WTC11 (cell line): ENCODE measurements around the gene HPS3. TPM values are rescaled to one million over a fixed set of nuclear protein-coding genes. Genes with fewer than 3 reads are reported as not detected.

Source experiments
- ATAC-seq: fragments of 200-7000 bp; cut with Tn5 transposase; 2 replicates; pipeline ENCODE4 v1.10.0; 2021; ENCODE audit warnings: mild to moderate bottlenecking, moderate library complexity
- CTCF ChIA-PET: fragments of 300-600 bp; sonication (Branson Sonifier 250); formaldehyde crosslinking; loops from one replicate; lab custom pipeline; 2021; ENCODE audit warnings: antibody characterized with exemption; lab: Charles Lee
- POLR2A ChIA-PET: fragments of 350-600 bp; sonication (Branson Sonifier 250); formaldehyde crosslinking; loops from one replicate; lab custom pipeline; 2021; ENCODE audit warnings: antibody characterized with exemption; lab: Charles Lee
- DNase-seq: peaks from one replicate; pipeline ENCODE4 v3.0.0; 2021; ENCODE audit warnings: low spot score
- H3K27ac Mint-ChIP-seq: 2 replicates; pipeline ENCODE4 v1.8.0; 2021; ENCODE audit warnings: mixed read lengths
- H3K27me3 Mint-ChIP-seq: 2 replicates; pipeline ENCODE4 v1.8.0; 2021; ENCODE audit warnings: low read depth, mild to moderate bottlenecking, moderate library complexity, mixed read lengths
- H3K36me3 Mint-ChIP-seq: 2 replicates; pipeline ENCODE4 v1.8.0; 2021; ENCODE audit warnings: mixed read lengths
- H3K4me1 Mint-ChIP-seq: 2 replicates; pipeline ENCODE4 v1.8.0; 2022; ENCODE audit warnings: mixed read lengths
- H3K4me3 Mint-ChIP-seq: 2 replicates; pipeline ENCODE4 v1.8.0; 2021; ENCODE audit warnings: mild to moderate bottlenecking, moderate library complexity, mixed read lengths
- H3K9me3 Mint-ChIP-seq: 2 replicates; pipeline ENCODE4 v1.8.0; 2021; ENCODE audit warnings: mixed read lengths
- CBFB ChIP-seq: sonication (generic); formaldehyde crosslinking; IDR thresholded peaks from 2 replicates; pipeline ENCODE4 v1.8.1; 2022; ENCODE audit warnings: mild to moderate bottlenecking, low read depth, missing genetic modification reagents
- ELF4 ChIP-seq: sonication (generic); formaldehyde crosslinking; IDR thresholded peaks from 2 replicates; pipeline ENCODE4 v1.8.1; 2022; ENCODE audit warnings: low read depth, mild to moderate bottlenecking, moderate library complexity, missing genetic modification reagents
- ESRRA ChIP-seq: sonication (generic); formaldehyde crosslinking; IDR thresholded peaks from 2 replicates; pipeline ENCODE4 v1.8.1; 2022; ENCODE audit warnings: mild to moderate bottlenecking, missing genetic modification reagents, borderline replicate concordance
- ETV6 ChIP-seq: sonication (generic); formaldehyde crosslinking; IDR thresholded peaks from 2 replicates; pipeline ENCODE4 v1.8.1; 2022; ENCODE audit warnings: mild to moderate bottlenecking, missing genetic modification reagents
- MXD4 ChIP-seq: fragments of 250-450 bp; sonication (Bioruptor Pico); IDR thresholded peaks from 2 replicates; pipeline ENCODE4 v1.8.0; 2021; ENCODE audit warnings: mild to moderate bottlenecking, moderate library complexity, borderline replicate concordance
- NFATC4 ChIP-seq: fragments of 250-450 bp; sonication (Bioruptor Pico); IDR thresholded peaks from 2 replicates; pipeline ENCODE4 v1.9.0; 2021; ENCODE audit warnings: mild to moderate bottlenecking
- RELA ChIP-seq: sonication (generic); formaldehyde crosslinking; IDR thresholded peaks from 2 replicates; pipeline ENCODE4 v1.8.1; 2022; ENCODE audit warnings: missing genetic modification reagents, mild to moderate bottlenecking, borderline replicate concordance
- RORB ChIP-seq: fragments of 250-450 bp; sonication (Bioruptor Pico); IDR thresholded peaks from 2 replicates; pipeline ENCODE4 v1.9.0; 2021; ENCODE audit warnings: mild to moderate bottlenecking
- SMAD3 ChIP-seq: sonication (generic); formaldehyde crosslinking; IDR thresholded peaks from 2 replicates; pipeline ENCODE4 v1.8.0; 2022; ENCODE audit warnings: missing genetic modification reagents, mild to moderate bottlenecking, borderline replicate concordance
- SOX15 ChIP-seq: fragments of 250-450 bp; sonication (Bioruptor Pico); IDR thresholded peaks from 2 replicates; pipeline ENCODE4 v1.9.0; 2021; ENCODE audit warnings: mild to moderate bottlenecking
- SP1 ChIP-seq: sonication (generic); formaldehyde crosslinking; conservative IDR thresholded peaks from 2 replicates; pipeline ENCODE4 v1.8.1; 2022; ENCODE audit warnings: missing genetic modification reagents
- TCF7 ChIP-seq: sonication (generic); formaldehyde crosslinking; IDR thresholded peaks from 2 replicates; pipeline ENCODE4 v1.8.0; 2022; ENCODE audit warnings: mild to moderate bottlenecking, low read depth, missing genetic modification reagents, moderate library complexity
- ZBTB21 ChIP-seq: sonication (generic); formaldehyde crosslinking; IDR thresholded peaks from 2 replicates; pipeline ENCODE4 v1.8.1; 2023; ENCODE audit warnings: mild to moderate bottlenecking, missing genetic modification reagents, borderline replicate concordance
- total RNA-seq: library from RNA; stranded (reverse); gene quantifications from 3 replicates; pipeline ENCODE4 v1.2.3, GENCODE V29; 2021
- TF ChIP-seq, protein P1 (sequence below): sonication (generic); formaldehyde crosslinking; IDR thresholded peaks from 2 replicates; pipeline ENCODE4 v1.8.1; 2023; ENCODE audit warnings: mild to moderate bottlenecking, missing genetic modification reagents
- TF ChIP-seq, protein P2 (sequence below): sonication (generic); formaldehyde crosslinking; conservative IDR thresholded peaks from 2 replicates; pipeline ENCODE4 v1.8.1; 2023; ENCODE audit warnings: mild to moderate bottlenecking, low read depth, missing genetic modification reagents, moderate library complexity
- TF ChIP-seq, protein P3 (sequence below): sonication (generic); formaldehyde crosslinking; IDR thresholded peaks from 2 replicates; pipeline ENCODE4 v1.8.1; 2022; ENCODE audit warnings: missing genetic modification reagents, borderline replicate concordance
- TF ChIP-seq, protein P4 (sequence below): sonication (generic); formaldehyde crosslinking; conservative IDR thresholded peaks from 2 replicates; pipeline ENCODE4 v1.8.1; 2022; ENCODE audit warnings: mild to moderate bottlenecking, missing genetic modification reagents
- TF ChIP-seq, protein P5 (sequence below): sonication (generic); formaldehyde crosslinking; IDR thresholded peaks from 2 replicates; pipeline ENCODE4 v1.8.0; 2023; ENCODE audit warnings: mild to moderate bottlenecking, missing genetic modification reagents
- TF ChIP-seq, protein P6 (sequence below): sonication (generic); formaldehyde crosslinking; IDR thresholded peaks from 2 replicates; pipeline ENCODE4 v1.8.1; 2022; ENCODE audit warnings: mild to moderate bottlenecking, moderate library complexity, missing genetic modification reagents
- TF ChIP-seq, protein P7 (sequence below): sonication (generic); formaldehyde crosslinking; IDR thresholded peaks from 2 replicates; pipeline ENCODE4 v1.8.1; 2022; ENCODE audit warnings: low read depth, mild to moderate bottlenecking, moderate library complexity, missing genetic modification reagents, borderline replicate concordance
- TF ChIP-seq, protein P8 (sequence below): sonication (generic); formaldehyde crosslinking; IDR thresholded peaks from 2 replicates; pipeline ENCODE4 v1.8.0; 2022; ENCODE audit warnings: mild to moderate bottlenecking, missing genetic modification reagents
- TF ChIP-seq, protein P9 (sequence below): sonication (generic); formaldehyde crosslinking; IDR thresholded peaks from 2 replicates; pipeline ENCODE4 v1.8.0; 2023; ENCODE audit warnings: missing genetic modification reagents

The HPS3 gene
- total RNA-seq, 1 experiment from 2014 or later, result 51.3 TPM

DNA sequence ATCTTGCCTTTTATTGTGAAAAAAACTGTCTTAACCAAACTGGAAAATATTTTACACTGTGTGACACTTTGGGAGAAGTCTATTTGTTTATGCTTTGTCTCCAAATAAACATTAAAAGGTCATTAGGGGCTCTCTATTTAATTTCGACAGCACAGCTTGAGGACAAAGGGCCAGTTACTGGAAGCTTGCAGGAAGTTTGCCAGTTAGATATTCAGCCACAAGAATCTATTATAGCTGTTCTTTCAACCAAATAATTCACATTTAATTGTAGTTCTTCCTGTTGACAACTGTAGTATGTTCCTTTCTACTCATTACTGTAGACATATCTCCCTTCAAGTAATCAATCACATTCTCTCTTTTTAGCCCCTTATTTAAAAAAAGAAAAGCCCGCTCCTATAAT lies 86.1 kb downstream of the HPS3 start (continued):
- no peak for TF ChIP-seq SOX15 (CRISPR knock-in tag)
- TF ChIP-seq, protein P1, sequence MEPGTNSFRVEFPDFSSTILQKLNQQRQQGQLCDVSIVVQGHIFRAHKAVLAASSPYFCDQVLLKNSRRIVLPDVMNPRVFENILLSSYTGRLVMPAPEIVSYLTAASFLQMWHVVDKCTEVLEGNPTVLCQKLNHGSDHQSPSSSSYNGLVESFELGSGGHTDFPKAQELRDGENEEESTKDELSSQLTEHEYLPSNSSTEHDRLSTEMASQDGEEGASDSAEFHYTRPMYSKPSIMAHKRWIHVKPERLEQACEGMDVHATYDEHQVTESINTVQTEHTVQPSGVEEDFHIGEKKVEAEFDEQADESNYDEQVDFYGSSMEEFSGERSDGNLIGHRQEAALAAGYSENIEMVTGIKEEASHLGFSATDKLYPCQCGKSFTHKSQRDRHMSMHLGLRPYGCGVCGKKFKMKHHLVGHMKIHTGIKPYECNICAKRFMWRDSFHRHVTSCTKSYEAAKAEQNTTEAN (CRISPR knock-in tag), result no peak
- TF ChIP-seq NFATC4 (CRISPR knock-in tag), result no peak
- no peak for TF ChIP-seq SMAD3
- no peak for TF ChIP-seq SP1 (CRISPR knock-in tag)
- no peak for TF ChIP-seq MXD4 (CRISPR knock-in tag)

DNA sequence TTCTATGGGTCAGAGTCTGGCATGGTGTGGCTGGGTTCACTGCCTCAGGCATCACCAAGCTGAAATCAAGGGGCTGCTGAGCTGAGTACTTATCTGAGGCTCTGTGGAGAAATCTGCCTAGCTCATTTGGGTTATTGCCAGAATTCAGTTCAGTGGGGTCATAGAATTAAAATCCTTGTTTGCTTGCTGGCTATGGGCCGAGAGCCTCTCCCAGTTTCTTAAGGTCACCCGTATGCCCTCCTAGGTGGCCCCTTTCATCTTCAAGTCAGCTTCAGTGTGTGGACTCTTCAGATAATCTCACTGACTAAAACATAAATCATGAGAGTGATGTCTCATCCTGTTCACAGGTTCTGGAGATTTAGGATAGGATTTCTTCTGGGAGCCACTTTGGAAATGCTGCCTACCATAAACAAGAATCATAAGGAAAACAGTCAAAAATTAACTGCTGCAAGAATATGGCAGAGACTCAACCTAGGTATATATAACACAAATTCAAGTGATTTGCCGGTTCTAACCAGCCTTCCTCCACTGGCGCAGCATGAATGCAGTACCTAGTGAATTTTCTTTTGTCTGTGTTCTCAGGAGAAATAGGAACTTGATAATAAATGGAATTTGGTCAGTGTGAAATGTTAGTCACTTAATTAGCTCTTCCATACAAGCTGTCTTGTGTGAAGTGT lies 86.9 kb downstream of the HPS3 start:
- Mint-ChIP-seq H3K27me3 (no peaks in the 10 kb centered on the region), H3K4me3 (no peak overlapping the region), H3K36me3 (peaks cover 7% of the 10 kb centered on the region), H3K4me1 (peaks cover 21% of the 10 kb centered on the region), H3K27ac (no peak overlapping the region), H3K9me3 (peaks cover 10% of the 10 kb centered on the region)
- ChIA-PET CTCF (interaction anchor here (1.2 kb wide), 1 partner anchor 87 kb away, joined by 3 read pairs; the partner anchor contains the start of gene HPS3), POLR2A (no interaction called here)
- ATAC-seq (0 out of 2 replicates have a peak, but pooled peaks have one; percentile 38), DNase-seq (no peak)
- TF ChIP-seq, protein P2, sequence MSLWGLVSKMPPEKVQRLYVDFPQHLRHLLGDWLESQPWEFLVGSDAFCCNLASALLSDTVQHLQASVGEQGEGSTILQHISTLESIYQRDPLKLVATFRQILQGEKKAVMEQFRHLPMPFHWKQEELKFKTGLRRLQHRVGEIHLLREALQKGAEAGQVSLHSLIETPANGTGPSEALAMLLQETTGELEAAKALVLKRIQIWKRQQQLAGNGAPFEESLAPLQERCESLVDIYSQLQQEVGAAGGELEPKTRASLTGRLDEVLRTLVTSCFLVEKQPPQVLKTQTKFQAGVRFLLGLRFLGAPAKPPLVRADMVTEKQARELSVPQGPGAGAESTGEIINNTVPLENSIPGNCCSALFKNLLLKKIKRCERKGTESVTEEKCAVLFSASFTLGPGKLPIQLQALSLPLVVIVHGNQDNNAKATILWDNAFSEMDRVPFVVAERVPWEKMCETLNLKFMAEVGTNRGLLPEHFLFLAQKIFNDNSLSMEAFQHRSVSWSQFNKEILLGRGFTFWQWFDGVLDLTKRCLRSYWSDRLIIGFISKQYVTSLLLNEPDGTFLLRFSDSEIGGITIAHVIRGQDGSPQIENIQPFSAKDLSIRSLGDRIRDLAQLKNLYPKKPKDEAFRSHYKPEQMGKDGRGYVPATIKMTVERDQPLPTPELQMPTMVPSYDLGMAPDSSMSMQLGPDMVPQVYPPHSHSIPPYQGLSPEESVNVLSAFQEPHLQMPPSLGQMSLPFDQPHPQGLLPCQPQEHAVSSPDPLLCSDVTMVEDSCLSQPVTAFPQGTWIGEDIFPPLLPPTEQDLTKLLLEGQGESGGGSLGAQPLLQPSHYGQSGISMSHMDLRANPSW (CRISPR knock-in tag), result no peak
- TF ChIP-seq, protein P3, sequence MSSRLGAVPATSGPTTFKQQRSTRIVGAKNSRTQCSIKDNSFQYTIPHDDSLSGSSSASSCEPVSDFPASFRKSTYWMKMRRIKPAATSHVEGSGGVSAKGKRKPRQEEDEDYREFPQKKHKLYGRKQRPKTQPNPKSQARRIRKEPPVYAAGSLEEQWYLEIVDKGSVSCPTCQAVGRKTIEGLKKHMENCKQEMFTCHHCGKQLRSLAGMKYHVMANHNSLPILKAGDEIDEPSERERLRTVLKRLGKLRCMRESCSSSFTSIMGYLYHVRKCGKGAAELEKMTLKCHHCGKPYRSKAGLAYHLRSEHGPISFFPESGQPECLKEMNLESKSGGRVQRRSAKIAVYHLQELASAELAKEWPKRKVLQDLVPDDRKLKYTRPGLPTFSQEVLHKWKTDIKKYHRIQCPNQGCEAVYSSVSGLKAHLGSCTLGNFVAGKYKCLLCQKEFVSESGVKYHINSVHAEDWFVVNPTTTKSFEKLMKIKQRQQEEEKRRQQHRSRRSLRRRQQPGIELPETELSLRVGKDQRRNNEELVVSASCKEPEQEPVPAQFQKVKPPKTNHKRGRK (CRISPR knock-in tag), result no peak
- TF ChIP-seq RORB (no peak), ESRRA (no peak), ZBTB21 (no peak), SMAD3 (no peak), ETV6 (CRISPR knock-in tag) (no peak), CBFB (no peak), RELA (CRISPR knock-in tag) (no peak), TCF7 (CRISPR knock-in tag) (no peak), ELF4 (CRISPR knock-in tag) (no peak), SOX15 (CRISPR knock-in tag) (no peak)
- TF ChIP-seq, protein P4, sequence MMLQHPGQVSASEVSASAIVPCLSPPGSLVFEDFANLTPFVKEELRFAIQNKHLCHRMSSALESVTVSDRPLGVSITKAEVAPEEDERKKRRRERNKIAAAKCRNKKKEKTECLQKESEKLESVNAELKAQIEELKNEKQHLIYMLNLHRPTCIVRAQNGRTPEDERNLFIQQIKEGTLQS (CRISPR knock-in tag), result no peak
- TF ChIP-seq, protein P5, sequence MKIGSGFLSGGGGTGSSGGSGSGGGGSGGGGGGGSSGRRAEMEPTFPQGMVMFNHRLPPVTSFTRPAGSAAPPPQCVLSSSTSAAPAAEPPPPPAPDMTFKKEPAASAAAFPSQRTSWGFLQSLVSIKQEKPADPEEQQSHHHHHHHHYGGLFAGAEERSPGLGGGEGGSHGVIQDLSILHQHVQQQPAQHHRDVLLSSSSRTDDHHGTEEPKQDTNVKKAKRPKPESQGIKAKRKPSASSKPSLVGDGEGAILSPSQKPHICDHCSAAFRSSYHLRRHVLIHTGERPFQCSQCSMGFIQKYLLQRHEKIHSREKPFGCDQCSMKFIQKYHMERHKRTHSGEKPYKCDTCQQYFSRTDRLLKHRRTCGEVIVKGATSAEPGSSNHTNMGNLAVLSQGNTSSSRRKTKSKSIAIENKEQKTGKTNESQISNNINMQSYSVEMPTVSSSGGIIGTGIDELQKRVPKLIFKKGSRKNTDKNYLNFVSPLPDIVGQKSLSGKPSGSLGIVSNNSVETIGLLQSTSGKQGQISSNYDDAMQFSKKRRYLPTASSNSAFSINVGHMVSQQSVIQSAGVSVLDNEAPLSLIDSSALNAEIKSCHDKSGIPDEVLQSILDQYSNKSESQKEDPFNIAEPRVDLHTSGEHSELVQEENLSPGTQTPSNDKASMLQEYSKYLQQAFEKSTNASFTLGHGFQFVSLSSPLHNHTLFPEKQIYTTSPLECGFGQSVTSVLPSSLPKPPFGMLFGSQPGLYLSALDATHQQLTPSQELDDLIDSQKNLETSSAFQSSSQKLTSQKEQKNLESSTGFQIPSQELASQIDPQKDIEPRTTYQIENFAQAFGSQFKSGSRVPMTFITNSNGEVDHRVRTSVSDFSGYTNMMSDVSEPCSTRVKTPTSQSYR (CRISPR knock-in tag), result no peak
- TF ChIP-seq, protein P6, sequence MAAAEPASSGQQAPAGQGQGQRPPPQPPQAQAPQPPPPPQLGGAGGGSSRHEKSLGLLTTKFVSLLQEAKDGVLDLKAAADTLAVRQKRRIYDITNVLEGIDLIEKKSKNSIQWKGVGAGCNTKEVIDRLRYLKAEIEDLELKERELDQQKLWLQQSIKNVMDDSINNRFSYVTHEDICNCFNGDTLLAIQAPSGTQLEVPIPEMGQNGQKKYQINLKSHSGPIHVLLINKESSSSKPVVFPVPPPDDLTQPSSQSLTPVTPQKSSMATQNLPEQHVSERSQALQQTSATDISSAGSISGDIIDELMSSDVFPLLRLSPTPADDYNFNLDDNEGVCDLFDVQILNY (CRISPR knock-in tag), result no peak
- TF ChIP-seq, protein P7, sequence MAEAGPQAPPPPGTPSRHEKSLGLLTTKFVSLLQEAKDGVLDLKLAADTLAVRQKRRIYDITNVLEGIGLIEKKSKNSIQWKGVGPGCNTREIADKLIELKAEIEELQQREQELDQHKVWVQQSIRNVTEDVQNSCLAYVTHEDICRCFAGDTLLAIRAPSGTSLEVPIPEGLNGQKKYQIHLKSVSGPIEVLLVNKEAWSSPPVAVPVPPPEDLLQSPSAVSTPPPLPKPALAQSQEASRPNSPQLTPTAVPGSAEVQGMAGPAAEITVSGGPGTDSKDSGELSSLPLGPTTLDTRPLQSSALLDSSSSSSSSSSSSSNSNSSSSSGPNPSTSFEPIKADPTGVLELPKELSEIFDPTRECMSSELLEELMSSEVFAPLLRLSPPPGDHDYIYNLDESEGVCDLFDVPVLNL (CRISPR knock-in tag), result no peak
- TF ChIP-seq, protein P8, sequence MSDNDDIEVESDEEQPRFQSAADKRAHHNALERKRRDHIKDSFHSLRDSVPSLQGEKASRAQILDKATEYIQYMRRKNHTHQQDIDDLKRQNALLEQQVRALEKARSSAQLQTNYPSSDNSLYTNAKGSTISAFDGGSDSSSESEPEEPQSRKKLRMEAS (CRISPR knock-in tag), result no peak
- TF ChIP-seq, protein P9, sequence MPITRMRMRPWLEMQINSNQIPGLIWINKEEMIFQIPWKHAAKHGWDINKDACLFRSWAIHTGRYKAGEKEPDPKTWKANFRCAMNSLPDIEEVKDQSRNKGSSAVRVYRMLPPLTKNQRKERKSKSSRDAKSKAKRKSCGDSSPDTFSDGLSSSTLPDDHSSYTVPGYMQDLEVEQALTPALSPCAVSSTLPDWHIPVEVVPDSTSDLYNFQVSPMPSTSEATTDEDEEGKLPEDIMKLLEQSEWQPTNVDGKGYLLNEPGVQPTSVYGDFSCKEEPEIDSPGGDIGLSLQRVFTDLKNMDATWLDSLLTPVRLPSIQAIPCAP, result no peak
